Nucleus accumbens (tissue), 56 donors: ENCODE results near the gene LRRC8B.
"Not testable (repeated sequence)": the region's sequence is repeated elsewhere in the genome, so short reads cannot be mapped to it uniquely, and the experiment has no call there.

Experiments
- DNase-seq, 56 donors: peaks; one replicate each; lab custom pipeline; 2025; lab: John Stamatoyannopoulos, UW

Gene LRRC8B

DNA sequence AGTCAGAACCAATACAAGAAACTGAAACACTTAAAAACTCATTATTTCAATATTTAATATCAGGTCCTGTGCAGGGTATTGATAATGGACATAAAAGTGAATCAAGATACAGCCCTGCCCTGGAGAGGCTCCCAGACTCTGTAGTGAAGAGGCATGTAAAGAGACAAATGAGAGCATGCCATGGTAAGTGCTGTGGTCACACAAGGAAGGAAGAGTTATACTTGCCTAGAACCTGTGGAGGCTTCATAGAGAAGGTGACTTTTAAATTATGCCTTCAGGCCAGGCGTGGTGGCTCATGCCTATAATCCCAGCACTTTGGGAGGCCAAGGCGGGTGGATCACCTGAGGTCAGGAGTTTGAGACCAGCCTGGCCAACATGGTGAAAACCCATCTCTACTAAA, 105.0 kb downstream of the LRRC8B start:
- not testable (repeated sequence) for DNase-seq

DNA sequence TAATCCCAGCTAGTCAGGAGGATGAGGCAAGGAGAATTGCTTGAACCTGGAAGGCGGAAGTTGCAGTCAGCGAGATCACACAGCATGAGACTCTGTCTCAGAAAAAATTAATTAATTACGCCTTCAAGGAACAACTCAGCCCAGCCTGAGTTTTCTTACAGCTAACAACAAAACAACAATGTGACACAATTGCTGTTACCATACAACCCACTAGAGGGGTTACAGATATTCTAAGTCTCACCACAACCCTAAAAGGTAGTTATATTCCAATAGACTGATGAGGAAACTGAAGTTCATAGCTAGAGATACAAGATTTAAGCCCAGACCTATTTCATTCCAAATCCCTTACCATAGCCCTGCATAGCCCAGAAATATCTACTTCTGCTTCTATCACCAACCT, 105.4 kb downstream of the LRRC8B start:
- DNase-seq, result no peak

GRCh38 chr1:89631816-89632656, 107.4 kb downstream of the LRRC8B start:
- DNase-seq, result peak in 22 of 56 donors; percentile 7 to 78 (median 56)

- DNase-seq, result peak in 55 of 56 donors; percentile 38 to 90 (median 77)
These were observed 108.1 kb downstream of the LRRC8B start, which contains the start of gene LRRC8C for GRCh38 chr1:89632657-89633247. LRRC8C (plus strand) TSS chr1:89633120; CDS start chr1:89686474, 53,354 bp downstream.

DNA sequence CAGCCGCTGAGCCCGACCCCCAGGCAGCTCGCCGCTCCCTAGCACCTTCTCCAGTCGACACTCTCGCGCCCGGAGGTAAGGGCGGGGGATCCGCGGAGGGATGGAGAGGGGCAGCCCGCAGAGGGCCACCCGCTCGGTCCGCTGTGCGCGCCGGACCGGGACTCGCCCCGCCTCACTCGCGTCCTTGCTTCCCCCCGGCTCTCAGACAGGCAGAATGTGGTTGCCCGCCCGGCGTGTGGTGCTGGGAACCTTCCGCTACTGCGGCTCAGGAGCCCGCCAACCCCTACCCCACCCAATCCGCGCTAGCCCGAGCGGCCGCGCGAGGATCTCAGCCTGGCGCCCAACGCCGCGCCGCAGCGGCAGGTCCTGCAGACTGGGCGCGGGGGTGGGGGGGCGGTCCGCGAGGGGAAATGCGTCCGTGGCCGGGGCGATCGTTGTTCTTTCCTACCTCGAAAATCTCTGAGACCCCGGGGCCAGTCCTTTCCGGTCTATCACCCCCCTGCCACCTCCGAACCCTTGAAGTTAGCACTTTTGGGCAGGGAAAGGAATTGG, 108.7 kb downstream of the LRRC8B start:
- peak in 27 of 56 donors; percentile 23 to 79 (median 65) for DNase-seq

GRCh38 chr1:89633800-89634625, 109.4 kb downstream of the LRRC8B start:
- DNase-seq, result peak in 11 of 56 donors; percentile 19 to 48 (median 39)

DNA sequence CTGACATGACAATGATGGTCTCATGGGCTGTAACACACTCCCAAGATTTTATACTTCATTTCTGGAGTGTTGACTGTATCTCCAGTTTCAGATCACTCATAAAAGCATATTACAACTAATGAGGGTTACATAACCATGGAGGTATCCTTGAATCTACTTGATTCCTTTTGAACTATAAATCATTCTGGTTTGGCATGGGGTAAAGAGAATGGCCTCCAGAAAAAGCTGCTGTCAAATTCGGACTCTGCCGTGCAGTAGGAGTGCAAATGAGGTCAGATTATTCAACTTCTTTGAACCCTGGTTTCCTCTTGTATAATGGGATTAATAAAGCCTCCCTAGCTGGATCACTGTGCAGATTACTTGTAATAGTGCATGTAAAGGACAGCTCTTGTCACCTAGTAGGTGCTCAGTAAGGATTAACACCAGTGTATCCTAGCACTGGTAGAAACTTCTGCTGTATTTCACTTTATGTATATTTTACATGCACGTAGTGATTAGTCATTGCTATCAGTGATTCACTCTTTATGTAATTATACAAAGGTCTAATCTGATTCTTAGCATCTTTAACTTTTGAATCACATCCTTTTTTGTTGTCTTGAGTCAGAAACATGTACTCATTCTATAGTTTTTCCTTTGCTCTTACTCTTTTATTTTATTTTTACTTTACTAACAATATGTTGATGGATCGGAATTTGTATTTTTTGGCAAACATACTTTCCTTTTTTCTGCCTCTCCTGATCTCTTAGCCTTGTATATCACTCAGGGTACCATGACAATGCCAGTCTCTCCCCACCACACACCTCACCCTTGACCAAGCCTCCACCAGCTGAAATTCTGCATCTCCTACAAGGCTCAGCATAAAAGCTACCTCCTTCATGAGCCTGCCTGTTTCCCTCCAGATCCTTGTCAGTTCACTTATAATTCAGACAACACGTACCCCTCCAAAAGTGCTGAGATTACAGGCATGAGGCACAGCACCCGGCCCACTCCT, 111.5 kb downstream of the LRRC8B start:
- peak in 1 of 56 donors; percentile 3 for DNase-seq

GRCh38 chr1:89637496-89637895, 112.9 kb downstream of the LRRC8B start:
- DNase-seq, result no peak

DNA sequence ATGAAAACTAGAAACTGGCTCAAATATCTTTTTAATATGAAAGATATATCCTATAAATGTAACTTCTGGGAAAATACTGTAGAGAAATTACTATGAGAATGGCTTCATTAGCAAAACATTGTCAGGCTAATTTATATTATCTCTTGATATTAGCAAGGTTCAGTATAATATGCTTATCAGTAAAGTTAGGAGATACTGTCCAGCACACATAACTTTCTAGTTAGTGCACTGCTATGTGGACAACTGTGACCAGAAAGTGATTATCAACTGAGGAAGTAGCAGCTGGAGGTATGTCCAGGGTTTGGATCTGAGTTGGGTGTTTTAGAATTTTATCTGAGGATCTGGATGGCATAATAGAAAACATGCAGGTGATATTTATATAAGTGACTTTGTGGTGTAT, 115.8 kb downstream of the LRRC8B start:
- DNase-seq, result no peak

- no peak for DNase-seq
These were observed 117.2 kb downstream of the LRRC8B start for GRCh38 chr1:89641781-89642180.

- no peak for DNase-seq
These were observed 118.9 kb downstream of the LRRC8B start for GRCh38 chr1:89643577-89643976.

DNA sequence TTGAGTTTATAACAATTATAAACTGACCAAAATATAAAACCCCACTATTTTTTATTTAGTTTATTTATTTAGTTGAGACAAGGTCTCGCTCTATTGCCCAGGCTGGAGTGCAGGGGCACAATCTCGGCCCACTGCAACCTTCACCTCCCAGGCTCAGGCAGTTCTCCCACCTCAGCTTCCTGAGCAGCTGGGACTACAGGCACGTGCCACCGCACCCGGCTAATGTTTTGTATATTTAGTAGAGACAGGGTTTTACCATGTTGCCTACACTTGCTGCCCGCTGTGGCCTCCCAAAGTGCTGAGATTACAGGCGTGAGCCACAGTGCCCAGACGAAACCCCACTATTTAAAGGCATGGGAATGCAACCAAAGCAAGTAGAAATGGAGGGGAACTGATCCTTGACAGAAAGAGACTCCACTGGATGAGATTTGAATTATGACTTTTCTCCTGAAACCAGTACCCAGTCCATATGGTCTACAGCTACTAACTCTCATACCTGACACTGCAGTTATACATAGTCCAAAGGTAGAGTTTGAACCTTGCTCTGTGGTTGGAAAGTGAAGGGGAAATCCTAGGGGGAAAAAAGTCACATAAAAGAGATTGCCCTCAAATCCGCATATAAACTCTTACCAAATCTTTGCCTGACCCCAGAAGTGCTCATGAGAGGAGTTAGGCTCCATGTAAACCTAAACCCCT, 119.6 kb downstream of the LRRC8B start:
- no peak for DNase-seq

- DNase-seq, result no peak
These were observed 121.6 kb downstream of the LRRC8B start for GRCh38 chr1:89646259-89646658.
